GM21390 (cell line): Measurements from ENCODE around the gene ZFHX3.
"Not testable (repeated sequence)": the region's sequence is repeated elsewhere in the genome, so short reads cannot be mapped to it uniquely, and the experiment has no call there.

Experiments
- ATAC-seq: cut with Tn5 transposase; IDR thresholded peaks from one replicate; pipeline ENCODE4 v1.9.1; 2021; ENCODE audit not compliant: unreplicated experiment

The ZFHX3 gene

GRCh38 chr16:73000020-73000906, 47.7 kb downstream of the ZFHX3 start:
- ATAC-seq, result no peak

GRCh38 chr16:72999541-73000019, 48.3 kb downstream of the ZFHX3 start:
- no peak for ATAC-seq

GRCh38 chr16:72997141-72997542, 50.8 kb downstream of the ZFHX3 start:
- ATAC-seq, result no peak

GRCh38 chr16:72996291-72997062, 51.5 kb downstream of the ZFHX3 start:
- no peak for ATAC-seq

GRCh38 chr16:72995882-72996270, 52.1 kb downstream of the ZFHX3 start:
- not testable (repeated sequence) for ATAC-seq

GRCh38 chr16:72995151-72995881, 52.6 kb downstream of the ZFHX3 start:
- ATAC-seq, result no peak

GRCh38 chr16:72992142-72992601, 55.8 kb downstream of the ZFHX3 start:
- no peak for ATAC-seq

GRCh38 chr16:72991644-72992043, 56.3 kb downstream of the ZFHX3 start:
- no peak for ATAC-seq

GRCh38 chr16:72991211-72991610, 56.7 kb downstream of the ZFHX3 start:
- ATAC-seq, result no peak

GRCh38 chr16:72990571-72990970, 57.4 kb downstream of the ZFHX3 start:
- ATAC-seq, result no peak

GRCh38 chr16:72989579-72990551, 58.1 kb downstream of the ZFHX3 start:
- no peak for ATAC-seq

GRCh38 chr16:72989203-72989578, 58.7 kb downstream of the ZFHX3 start:
- not testable (repeated sequence) for ATAC-seq

GRCh38 chr16:72988569-72988968, 59.4 kb downstream of the ZFHX3 start:
- ATAC-seq, result no peak

- no peak for ATAC-seq
Observed at GRCh38 chr16:72987480-72987901, 60.4 kb downstream of the ZFHX3 start.

- no peak for ATAC-seq
Observed at GRCh38 chr16:72985995-72986394, 61.9 kb downstream of the ZFHX3 start.

- no peak for ATAC-seq
Observed at GRCh38 chr16:72985148-72985941, 62.6 kb downstream of the ZFHX3 start.

GRCh38 chr16:72983728-72984350, 64.1 kb downstream of the ZFHX3 start:
- no peak for ATAC-seq

- no peak for ATAC-seq
Observed at GRCh38 chr16:72983241-72983640, 64.7 kb downstream of the ZFHX3 start.

GRCh38 chr16:72979974-72980373, 68.0 kb downstream of the ZFHX3 start:
- no peak for ATAC-seq
